Neural progenitor cell (in vitro differentiated cells): Measurements from ENCODE around the gene MTHFSD.

Experiments
- CTCF ChIP-seq: fragments of 200-600 bp; sonication (generic); IDR thresholded peaks from 2 replicates; pipeline ENCODE4 v1.5.1; 2017; ENCODE audit warnings: antibody characterized with exemption, mild to moderate bottlenecking
- EZH2 ChIP-seq: fragments of 200-600 bp; sonication (generic); IDR thresholded peaks from 2 replicates; pipeline ENCODE4 v1.6.1; 2017; ENCODE audit warnings: antibody characterized with exemption, mild to moderate bottlenecking, moderate library complexity
- EZH2phosphoT487 ChIP-seq: fragments of 200-600 bp; sonication (generic); IDR thresholded peaks from 2 replicates; pipeline ENCODE4 v1.6.1; 2017; ENCODE audit warnings: antibody characterized with exemption

- TF ChIP-seq CTCF: no peak
- TF ChIP-seq EZH2: no peak
- no peak for TF ChIP-seq EZH2phosphoT487
Measured at GRCh38 chr16:86555704-86556075, 655 bp upstream of the MTHFSD start.
